NCI-H510A (cell line): ENCODE measurements around the gene RUNX2.

Experiments used
- DNase-seq: peaks from one replicate; lab custom pipeline; 2025; lab: John Stamatoyannopoulos, UW

RUNX2 gene

DNA sequence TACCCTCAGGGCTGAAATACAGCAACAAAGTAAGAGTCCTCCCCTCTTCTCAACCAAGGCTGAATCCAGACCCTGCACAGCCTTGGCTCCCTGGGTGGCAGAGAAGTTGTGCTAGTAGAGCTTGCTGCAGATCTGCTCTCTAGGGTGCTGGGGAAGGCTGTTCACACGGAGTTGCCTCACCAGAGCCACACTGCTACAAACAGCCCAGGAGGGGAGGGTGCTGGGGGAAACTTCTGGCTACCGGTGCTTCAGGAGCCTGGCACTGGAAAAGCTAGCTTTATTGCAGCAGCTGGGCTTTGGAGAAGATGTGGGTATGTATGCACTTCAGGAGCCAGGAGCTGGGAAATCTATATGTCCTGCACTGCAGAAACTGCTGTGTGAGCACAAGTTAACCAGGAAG lies 87.2 kb downstream of the RUNX2 start:
- no peak for DNase-seq

DNA sequence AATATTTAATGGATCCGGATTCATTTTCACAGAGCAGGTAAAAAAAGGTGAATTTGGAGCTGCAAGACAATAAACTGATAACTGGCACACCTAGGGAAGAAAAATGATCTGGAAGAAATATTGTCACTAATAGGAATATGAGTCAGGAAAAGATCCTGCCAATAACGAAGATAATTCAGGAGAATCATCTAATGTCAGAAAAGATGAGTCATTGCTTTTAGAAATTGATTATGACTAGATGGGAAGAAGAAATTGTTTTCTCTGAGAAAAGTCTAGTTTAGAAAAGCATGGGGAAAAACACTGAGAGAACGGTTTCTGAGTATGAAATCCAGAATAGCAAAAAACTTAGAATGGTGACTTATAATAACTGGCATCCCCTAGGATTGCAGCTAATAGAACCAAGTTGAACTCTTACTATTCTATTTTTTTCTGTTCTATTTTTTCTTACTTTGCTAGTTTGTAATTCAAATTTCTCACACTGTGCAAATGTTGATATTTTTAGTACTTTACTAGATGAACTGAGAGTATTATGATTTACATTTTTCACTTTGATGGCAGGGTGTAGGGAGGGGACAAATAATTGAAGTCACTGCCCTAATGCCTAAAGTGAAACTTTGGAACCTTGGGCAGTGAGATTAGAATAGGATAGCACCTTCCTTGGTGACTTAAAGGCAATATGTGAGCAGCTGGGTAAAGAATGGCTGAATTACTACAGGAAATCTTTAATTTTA lies 87.8 kb downstream of the RUNX2 start:
- no peak for DNase-seq

DNA sequence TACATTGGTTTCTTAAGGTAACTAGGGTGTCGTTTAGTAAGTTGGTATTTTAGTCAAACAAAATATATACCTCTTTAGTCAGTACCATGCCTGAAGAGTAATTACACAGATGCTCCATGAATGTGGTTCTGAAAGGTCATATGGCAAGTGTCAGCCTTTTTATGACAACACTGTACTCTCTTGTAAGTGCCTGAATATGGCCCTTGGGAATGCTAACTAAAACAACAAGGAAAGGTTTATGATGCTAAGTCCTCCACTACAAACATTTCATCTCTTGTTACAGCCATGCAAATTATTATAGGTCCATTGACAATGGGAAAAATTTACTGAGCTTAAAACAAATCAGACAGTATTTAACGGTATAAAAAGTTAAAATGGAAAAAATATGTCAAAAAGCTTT lies 88.6 kb downstream of the RUNX2 start:
- DNase-seq: no peak

DNA sequence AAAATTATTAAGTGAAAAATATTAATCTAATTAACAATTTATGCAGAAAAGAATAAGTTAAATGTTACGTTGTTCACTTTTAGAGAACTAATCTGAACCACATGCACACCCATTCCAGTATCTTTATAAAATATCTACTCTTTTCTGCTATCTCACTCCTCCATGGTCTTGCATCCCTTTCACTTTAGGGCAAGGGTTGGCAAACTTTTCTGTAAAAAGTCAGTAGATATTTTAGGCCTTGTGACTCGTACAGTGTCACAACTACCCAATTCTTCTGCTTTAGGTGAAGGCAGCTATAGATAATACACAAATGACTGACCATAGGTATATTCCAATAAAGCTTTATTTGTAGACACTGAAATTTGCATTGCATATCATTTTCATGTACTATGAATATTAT lies 89.3 kb downstream of the RUNX2 start:
- no peak for DNase-seq

DNA sequence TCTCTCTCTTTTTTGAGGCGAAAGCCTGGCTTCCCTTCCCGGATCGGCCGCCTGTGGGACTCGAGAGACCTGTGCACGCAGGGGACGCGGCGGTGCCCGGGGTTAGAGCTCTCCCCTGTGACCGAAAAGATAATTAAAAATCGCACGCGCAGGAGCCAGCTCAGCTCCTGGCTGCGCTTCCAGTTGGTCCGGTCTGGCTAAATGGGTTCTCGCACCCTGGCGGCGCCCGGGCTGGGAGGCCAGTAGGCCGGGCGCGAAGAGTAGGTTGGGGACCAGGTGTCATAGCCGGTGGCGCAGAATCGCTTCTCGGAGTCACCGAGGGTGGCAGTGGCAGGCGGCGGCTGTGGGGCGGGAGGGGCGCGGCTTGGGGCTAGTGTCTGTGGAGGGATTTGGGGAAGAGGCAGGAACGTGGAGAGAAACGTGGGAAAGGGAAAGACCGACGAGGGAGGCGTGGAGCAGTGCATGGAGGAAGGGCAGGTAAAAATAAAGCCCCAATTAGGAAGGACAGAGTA lies 91.5 kb downstream of the RUNX2 start:
- peak; percentile 74 for DNase-seq

DNA sequence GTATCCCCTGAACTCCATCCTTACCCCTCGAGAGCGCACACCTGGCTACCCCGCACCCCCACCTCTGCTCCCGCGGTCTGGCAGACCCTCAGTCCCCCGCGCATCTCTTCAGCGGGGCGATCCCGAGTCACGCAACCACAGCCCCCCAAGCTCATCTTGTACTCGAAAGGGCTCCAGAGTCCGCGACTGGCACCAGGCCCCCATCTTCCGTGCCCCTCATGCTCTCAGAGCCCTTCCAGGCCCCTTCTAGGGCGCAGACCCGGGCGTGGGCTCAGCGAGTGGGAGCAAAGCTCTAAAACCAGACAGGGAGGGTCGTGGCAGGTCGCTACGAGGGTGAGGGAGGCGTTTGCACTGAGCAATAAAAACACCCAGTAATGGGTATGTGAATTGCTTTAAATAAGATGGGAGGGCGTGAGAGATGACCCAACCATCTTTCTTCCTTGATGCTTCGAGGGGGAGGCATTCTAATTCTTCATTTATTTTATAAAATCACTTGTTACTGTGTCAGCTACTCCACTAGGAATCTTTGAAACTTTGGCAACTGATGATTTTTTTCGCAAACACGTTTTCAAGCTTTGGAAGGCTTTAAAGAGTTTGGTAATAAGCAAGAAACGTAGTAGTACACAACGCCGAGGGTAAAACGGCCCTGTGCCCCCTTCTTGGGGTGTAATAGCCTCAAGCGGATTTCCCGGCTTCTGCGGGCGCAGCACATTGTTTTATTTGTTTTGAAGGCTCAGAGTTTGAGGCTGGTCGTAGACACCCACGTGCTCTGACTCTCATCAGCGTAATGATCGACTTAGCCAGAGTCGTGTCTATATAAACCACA lies 92.2 kb downstream of the RUNX2 start:
- no peak for DNase-seq

DNA sequence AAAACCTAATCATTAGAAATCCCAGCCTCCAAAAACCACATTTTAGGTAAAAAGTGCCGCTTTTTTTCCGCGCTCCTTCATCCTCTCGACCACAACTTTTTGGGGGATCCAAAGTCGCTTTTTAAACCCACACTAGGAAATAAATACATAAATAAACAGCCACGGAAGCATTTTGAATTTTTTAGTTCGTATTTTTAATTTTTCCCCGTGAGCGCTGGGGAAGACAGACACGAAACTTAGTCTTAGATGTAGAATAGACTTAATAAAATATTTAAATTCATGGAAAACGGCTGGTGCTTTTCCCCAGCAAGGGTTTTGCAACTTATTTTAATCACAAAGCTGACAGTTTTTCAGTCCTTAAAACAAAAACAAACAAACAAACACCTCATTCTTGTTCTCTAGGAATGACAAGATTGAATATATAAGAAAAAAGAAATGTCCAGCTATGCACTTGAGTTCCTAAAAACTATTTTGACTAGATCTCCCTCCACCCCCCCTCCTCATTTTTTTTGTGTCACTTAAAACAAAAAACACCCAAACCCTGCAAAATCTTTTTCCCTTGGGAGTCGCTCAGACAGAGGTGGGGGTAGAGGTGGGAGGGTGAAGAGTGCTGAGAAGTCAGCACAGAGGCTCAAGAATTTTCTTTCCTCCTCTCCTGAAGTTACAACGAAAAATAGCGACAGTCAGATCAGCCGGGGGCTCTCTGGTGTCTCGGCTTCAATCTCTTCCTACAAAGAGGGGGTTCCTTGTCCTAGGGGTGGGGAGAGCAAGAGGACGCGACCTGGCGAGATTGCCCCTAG lies 93.0 kb downstream of the RUNX2 start:
- DNase-seq: no peak

DNA sequence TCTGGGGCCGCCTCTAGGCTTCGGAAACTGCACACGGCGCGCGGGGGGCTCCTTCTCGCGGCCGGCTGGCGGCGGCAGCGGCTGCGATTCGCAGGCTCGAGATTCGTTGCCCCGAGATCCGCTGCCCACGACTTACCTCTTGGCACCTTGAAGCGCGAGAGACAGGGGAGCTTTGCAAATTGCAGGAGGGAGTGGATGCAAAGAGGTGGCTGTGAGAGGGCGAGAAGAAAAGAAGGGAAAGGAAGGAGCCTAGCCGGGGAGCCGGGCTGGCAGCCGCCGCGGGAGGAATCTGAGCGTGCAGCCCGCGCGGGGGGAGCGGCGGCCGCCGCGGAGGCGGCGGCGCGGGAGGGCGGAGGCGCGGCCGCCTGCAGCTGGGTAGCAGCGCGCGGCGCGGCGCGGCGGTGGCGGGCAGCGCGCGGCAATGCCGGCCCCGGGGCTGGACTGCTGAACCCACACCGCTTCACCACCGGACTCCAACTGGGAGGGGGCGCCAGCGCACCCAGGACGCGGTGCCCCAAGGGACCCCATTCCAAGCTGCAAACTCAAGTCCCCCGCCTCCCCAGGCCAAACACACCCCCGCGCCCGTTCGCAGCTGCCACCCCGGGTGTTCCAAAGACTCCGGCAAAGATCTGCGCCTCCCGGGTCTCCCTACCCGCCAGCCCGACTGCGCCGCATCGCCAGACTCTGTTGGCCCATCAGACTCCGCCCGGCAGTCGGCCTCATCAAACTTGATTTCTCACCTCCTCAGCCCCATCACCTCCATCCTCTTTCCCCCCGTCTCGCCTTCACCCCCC lies 93.8 kb downstream of the RUNX2 start:
- peak; percentile 36 for DNase-seq

DNA sequence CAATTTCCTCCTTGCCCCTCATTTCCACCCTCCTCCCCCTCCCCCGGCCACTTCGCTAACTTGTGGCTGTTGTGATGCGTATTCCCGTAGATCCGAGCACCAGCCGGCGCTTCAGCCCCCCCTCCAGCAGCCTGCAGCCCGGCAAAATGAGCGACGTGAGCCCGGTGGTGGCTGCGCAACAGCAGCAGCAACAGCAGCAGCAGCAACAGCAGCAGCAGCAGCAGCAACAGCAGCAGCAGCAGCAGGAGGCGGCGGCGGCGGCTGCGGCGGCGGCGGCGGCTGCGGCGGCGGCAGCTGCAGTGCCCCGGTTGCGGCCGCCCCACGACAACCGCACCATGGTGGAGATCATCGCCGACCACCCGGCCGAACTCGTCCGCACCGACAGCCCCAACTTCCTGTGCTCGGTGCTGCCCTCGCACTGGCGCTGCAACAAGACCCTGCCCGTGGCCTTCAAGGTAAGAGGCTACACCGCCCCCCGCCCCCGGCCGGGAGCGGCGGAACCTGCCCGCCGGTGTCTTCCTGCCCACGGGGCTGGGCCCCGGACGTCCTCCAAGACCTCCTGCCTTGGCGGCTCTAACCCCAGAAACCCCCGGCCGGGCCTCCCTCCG lies 94.5 kb downstream of the RUNX2 start:
- no peak for DNase-seq

DNA sequence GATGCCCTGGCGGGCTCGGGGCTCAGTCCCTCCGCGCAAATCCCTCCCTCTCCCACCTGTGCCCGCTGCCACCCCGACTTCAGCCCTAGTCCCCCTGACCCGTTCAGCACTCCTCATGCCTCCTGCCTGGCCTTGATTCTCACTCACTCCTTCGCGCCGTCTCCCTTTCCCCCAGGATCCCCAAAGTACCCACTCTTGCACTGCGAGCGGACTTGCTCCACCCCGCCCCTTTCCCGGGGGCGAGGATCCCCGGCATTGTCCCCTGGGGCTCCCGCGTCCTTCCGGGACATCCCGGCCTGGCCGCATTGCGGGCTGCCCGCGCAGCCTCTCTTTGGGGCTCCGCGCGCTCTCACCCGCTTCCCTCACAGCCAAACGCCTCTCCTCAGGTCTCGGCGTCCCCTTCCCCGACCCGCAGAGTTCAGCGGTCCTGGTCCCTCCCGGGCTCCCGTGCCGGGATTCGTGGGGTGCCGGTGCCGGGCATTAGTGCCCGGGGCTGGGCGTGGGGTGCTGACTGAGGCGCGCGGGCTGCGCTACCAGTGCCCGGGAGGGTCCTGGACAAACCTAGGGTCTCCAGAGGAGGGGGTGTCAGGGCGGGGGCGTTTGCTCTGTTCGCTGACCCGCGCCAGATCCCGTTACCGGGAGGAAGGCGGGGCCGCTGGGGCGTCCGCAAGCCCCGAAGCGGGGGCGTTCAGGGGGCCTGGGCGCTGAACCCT lies 95.1 kb downstream of the RUNX2 start:
- no peak for DNase-seq

DNA sequence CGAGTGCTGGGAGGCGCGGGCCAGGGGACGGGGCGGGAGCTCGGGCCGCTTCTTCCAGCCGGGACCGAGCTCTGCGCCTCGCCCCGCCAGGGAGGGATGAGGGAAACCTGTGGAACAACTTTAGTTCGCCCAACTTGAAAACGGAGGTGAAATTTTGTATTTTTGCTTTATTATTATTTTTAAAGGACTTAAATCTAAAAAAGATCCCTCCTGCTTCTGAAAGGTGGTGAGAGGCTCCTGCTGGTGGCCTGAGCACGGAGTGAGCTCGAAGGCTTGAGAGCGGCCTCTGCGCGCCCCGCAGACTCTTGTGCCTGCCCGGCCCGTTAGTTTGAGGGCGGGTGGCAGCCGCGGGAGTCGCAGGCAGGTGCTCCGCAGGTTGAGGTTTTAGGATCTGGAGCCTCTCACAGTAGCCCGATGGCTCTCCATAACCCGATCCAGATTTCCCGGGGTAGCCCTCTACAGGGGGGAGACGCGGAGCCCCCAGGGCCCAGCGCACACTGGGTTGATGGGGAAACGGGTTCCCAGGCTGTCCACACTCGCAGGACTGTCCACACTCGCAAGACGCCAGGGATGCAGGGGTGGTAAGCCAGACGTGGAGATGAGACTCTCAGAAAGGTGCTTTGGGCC lies 95.8 kb downstream of the RUNX2 start:
- no peak for DNase-seq

DNA sequence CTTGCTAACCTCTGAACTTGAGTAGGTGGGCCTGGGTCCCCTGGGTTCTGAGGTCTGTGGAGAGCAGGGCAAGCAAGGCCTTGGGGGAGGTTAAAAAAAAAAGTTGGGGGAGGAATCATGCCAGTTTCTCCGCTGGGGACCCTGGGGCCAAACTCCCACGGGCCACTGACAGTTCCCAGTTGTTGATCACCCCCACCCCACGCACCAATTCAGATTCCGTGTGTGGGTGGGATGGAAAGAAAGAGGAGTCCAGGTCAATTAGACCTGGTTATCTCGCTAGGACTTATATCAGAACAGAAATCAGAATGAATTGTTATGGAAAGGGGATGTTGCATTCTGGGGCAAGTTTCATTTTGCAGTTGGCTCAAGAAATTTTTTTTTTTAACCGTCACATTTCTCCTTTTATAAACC lies 96.3 kb downstream of the RUNX2 start:
- no peak for DNase-seq

DNA sequence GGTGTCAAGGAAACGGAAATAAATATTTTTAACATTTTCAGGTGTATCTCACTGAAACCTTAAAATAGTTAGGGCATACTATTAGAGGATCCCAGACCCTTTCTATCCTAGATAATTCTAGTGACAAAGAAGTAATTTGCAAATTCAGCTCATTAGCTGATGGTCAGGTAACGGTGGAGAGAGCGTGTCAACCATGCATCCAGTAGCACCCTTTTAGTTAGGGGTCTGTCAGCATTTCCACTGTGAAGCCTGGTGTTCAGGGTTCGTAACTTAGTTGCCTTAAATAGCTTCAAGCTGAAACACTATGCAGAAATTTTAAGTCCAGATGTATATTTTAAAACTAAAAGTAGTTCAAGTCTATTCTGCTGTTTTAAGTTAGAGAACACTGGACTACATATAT lies 98.1 kb downstream of the RUNX2 start:
- DNase-seq: no peak

DNA sequence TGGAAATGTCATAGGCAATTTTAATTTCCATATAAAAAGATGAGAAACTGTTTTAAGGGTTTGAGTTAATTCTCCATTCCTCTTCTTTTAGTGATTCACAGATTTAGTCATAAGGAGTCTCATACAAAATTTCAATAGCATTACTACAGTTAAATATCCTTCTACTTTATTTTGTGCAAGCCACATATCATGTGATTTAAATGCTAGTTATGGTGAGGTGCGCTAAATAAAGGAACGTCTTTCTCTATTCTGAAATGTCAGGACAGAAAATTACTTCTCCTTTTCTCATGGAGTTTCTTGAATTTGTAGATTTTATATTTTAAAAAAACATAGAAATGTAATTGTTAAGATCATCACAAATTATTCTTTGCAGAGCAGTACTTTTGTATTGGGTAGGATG lies 99.6 kb downstream of the RUNX2 start:
- DNase-seq: no peak

DNA sequence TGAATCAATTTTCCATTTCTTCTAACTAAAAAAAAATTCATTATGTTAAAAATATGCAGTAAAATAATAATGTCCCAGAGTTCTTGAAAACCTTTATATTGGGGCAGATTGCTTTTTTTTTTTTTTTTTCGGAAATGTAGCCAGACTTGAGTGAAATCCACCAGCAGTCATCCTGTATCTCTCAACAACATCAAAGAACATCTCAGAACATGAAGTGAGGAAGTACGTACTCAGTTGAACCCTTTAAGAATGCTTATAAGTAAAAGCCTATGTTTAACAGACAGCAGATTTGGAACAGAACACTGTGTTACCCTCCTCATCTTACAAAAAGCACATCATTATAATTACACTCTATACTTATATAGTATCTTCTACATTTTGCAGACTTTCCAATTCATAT lies 100.6 kb downstream of the RUNX2 start:
- no peak for DNase-seq

DNA sequence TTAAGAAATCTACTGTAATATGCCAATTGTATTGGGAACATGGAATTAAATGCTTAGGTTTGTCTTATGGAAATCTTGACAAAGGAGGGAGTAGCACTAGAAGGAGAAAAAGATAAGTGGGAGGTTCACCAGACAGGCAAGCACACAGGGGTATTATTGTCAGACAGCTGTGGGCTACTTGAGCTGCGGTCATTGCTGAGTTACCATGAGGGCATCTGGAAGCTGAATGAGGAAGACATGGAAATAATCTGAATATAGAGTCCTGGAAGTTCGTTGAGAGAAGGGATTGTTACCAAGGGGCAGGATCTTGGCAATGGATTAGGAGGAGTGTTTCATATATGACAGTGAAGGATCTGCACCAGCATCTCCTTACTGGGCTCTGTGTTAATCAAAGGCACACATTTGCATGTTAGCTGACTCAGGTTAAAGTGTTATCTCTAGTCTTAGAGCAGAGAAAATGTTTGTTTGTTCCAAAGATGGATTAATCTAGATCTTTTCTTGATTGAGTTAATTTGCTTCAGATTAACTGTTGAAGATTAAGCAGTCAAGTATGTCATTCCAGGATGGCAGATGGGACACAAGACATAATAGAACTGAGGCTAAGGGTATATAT lies 102.6 kb downstream of the RUNX2 start:
- DNase-seq: no peak

DNA sequence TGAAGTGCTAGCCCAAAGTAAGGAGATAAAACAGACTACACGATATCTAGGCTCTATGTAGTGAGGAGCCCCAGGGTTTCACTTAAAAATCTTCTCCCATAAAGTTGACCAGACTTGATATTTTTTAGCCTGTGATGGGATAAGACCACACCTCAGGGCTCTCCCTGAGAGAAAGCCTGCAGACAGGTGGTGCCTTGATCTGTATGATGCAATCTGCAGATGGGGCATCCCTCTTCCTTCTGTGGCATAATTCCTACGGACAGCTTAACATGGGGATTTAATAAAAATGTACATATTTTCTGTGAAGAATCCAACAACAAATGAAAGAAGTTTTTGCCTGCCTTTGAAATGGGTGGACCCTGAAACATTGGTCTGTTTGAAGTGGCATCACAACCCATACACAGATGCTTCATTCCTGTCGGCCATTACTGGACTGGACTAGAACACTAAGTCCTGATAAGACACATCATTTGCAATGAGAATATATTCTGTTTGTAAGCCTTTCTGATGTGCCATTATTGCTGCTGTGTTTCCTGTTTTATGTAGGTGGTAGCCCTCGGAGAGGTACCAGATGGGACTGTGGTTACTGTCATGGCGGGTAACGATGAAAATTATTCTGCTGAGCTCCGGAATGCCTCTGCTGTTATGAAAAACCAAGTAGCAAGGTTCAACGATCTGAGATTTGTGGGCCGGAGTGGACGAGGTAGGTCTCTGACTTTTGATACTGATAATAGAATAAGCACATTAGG lies 103.4 kb downstream of the RUNX2 start:
- DNase-seq: no peak

DNA sequence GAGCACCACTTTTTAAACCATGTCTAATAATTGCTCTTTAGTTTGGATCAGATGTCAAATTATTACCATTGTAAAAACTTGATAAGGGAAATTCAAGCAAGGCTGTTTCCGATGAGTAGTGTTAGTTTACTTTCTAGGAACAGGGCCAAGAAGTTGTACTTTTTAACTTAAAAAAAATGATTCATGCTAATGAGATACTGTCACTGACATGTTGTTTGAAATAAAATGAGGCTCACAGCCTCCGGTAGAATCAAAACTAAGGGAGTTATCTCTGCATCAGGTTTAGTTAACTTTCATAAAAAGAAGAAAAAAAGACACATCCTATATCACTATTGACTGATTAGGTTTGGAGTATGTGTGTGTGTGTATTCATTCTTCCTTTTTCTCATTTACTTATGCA lies 104.8 kb downstream of the RUNX2 start:
- no peak for DNase-seq
